GM18870 (cell line): ENCODE data around the gene RSRP1.
A peak's percentile ranks its signal among the peaks of the same experiment; 100 is the strongest.
"Not testable (repeated sequence)": the region's sequence is repeated elsewhere in the genome, so short reads cannot be mapped to it uniquely, and the experiment has no call there.

Source experiments
- ATAC-seq: cut with Tn5 transposase; IDR thresholded peaks from one replicate; pipeline ENCODE4 v1.9.1; 2021; ENCODE audit warnings: moderate library complexity; ENCODE audit not compliant: unreplicated experiment

The RSRP1 gene

GRCh38 chr1:25247024-25247828 lies at the start of gene RSRP1:
RSRP1 (minus strand) TSS chr1:25247454; CDS start chr1:25246963, 491 bp downstream.
- ATAC-seq, result peak; percentile 60

GRCh38 chr1:25296501-25296900 lies 49.2 kb upstream of the RSRP1 start:
- not testable (repeated sequence) for ATAC-seq

GRCh38 chr1:25294889-25295826 lies 47.9 kb upstream of the RSRP1 start:
- ATAC-seq, result not testable (repeated sequence)

GRCh38 chr1:25293426-25293825 lies 46.2 kb upstream of the RSRP1 start:
- not testable (repeated sequence) for ATAC-seq

- ATAC-seq, result not testable (repeated sequence)
Observed at GRCh38 chr1:25290043-25290442, 42.8 kb upstream of the RSRP1 start.

GRCh38 chr1:25288573-25289101 lies 41.4 kb upstream of the RSRP1 start:
- not testable (repeated sequence) for ATAC-seq

- not testable (repeated sequence) for ATAC-seq
Observed at GRCh38 chr1:25287164-25287563, 39.9 kb upstream of the RSRP1 start.

GRCh38 chr1:25285862-25286261 lies 38.6 kb upstream of the RSRP1 start:
- ATAC-seq, result not testable (repeated sequence)

GRCh38 chr1:25279693-25280111 lies 32.4 kb upstream of the RSRP1 start:
- not testable (repeated sequence) for ATAC-seq

GRCh38 chr1:25278790-25279189 lies 31.5 kb upstream of the RSRP1 start:
- not testable (repeated sequence) for ATAC-seq

- ATAC-seq, result not testable (repeated sequence)
Observed at GRCh38 chr1:25278358-25278757, 31.1 kb upstream of the RSRP1 start.

GRCh38 chr1:25277295-25277694 lies 30.0 kb upstream of the RSRP1 start:
- ATAC-seq, result not testable (repeated sequence)

- ATAC-seq, result not testable (repeated sequence)
Observed at GRCh38 chr1:25275648-25276047, 28.4 kb upstream of the RSRP1 start.

GRCh38 chr1:25272238-25272637 lies 25.0 kb upstream of the RSRP1 start, which contains the start of gene RHD:
RHD (plus strand) TSS chr1:25272509; CDS start chr1:25272548, 39 bp downstream.
- not testable (repeated sequence) for ATAC-seq

- ATAC-seq, result not testable (repeated sequence)
Observed at GRCh38 chr1:25268143-25268760, 21.0 kb upstream of the RSRP1 start.

- ATAC-seq, result peak; percentile 76
Observed at GRCh38 chr1:25267288-25268142, 20.3 kb upstream of the RSRP1 start.

- peak; percentile 15 for ATAC-seq
Observed at GRCh38 chr1:25266554-25267287, 19.5 kb upstream of the RSRP1 start.

- ATAC-seq, result not testable (repeated sequence)
Observed at GRCh38 chr1:25260336-25260735, 13.1 kb upstream of the RSRP1 start.

GRCh38 chr1:25259813-25260212 lies 12.6 kb upstream of the RSRP1 start:
- not testable (repeated sequence) for ATAC-seq
